22Rv1 (cell line): ENCODE data around the gene PDGFRA.

Experiments
- ZFX ChIP-seq: fragments of 450-650 bp; IDR thresholded peaks from 2 replicates; pipeline ENCODE4 v1.6.1; 2017; ENCODE audit warnings: antibody characterized with exemption, borderline replicate concordance
- TF ChIP-seq, protein P1 (sequence below): fragments of 450-650 bp; IDR thresholded peaks from 2 replicates; pipeline ENCODE4 v1.5.1; 2017; ENCODE audit warnings: mild to moderate bottlenecking

DNA sequence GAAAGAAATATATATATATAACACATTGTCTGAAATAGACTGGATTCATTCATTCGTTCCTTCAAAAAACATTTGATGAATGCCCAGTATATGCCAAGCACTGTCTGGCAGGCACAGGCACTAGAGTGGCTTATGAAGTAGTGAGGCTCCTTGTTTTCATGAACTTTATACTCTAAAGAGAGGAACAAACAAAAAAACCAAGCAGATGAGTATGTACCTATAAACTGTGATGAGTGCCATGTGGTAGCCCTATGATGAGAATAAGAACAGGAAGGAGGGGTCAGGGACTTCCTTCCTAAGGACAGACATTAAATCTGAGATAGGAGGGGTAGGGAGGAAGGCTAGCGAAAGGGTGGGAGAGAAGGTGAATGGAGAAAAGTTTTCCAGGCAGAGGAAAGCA lies 19.5 kb upstream of the PDGFRA start:
- TF ChIP-seq ZFX, result no peak
- TF ChIP-seq, protein P1, sequence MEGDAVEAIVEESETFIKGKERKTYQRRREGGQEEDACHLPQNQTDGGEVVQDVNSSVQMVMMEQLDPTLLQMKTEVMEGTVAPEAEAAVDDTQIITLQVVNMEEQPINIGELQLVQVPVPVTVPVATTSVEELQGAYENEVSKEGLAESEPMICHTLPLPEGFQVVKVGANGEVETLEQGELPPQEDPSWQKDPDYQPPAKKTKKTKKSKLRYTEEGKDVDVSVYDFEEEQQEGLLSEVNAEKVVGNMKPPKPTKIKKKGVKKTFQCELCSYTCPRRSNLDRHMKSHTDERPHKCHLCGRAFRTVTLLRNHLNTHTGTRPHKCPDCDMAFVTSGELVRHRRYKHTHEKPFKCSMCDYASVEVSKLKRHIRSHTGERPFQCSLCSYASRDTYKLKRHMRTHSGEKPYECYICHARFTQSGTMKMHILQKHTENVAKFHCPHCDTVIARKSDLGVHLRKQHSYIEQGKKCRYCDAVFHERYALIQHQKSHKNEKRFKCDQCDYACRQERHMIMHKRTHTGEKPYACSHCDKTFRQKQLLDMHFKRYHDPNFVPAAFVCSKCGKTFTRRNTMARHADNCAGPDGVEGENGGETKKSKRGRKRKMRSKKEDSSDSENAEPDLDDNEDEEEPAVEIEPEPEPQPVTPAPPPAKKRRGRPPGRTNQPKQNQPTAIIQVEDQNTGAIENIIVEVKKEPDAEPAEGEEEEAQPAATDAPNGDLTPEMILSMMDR, result no peak
